Amniotic stem cell (primary cell): ENCODE measurements around the gene RPL28.

Experiments used
- DNase-seq: peaks from one replicate; lab custom pipeline; 2025; lab: John Stamatoyannopoulos, UW

The RPL28 gene

GRCh38 chr19:55373306-55373992 is 12.3 kb upstream of the RPL28 start:
- DNase-seq: no peak

DNA sequence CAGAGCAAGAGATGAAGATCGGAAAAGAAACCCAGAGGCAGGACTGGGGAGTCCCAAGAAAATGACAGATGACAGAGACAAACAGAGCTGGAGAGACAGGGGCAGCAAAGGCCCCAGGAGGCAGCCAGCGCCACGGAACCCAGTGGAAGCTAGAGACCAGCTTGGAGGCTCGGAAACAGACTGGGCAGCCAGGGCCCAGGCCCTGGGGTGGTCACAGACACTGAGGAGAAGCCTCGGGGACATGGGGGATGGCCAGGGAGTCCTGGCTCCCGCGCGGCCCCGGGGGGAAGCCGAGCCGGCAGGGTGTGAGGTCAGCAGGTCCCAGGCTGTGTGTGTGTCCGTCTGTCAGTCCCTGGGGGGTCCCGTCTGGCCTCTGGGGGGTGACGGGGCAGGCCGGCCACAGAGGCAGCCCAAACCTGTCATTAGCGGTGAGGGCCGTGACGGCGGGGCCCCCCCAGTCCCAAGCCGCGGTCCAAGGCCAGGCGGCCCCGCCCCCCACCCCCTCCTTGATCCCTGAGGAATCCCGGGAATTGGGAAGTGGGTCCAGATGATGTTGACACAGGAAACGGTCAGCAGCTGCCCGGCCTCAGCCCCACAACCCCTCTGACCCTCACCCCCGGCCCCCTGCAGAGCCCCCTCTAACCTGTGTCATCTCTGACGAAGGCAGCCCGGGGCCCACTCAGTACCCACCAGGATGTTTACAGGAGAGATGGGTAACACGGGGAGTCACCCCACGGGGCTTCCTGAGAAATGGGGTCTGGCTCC is 11.6 kb upstream of the RPL28 start:
- DNase-seq: no peak

- no peak for DNase-seq
These were observed 9.3 kb upstream of the RPL28 start, which contains the start of gene TMEM190 for GRCh38 chr19:55376241-55376933. TMEM190 (plus strand) TSS chr19:55376826; CDS start chr19:55376854, 28 bp downstream.

DNA sequence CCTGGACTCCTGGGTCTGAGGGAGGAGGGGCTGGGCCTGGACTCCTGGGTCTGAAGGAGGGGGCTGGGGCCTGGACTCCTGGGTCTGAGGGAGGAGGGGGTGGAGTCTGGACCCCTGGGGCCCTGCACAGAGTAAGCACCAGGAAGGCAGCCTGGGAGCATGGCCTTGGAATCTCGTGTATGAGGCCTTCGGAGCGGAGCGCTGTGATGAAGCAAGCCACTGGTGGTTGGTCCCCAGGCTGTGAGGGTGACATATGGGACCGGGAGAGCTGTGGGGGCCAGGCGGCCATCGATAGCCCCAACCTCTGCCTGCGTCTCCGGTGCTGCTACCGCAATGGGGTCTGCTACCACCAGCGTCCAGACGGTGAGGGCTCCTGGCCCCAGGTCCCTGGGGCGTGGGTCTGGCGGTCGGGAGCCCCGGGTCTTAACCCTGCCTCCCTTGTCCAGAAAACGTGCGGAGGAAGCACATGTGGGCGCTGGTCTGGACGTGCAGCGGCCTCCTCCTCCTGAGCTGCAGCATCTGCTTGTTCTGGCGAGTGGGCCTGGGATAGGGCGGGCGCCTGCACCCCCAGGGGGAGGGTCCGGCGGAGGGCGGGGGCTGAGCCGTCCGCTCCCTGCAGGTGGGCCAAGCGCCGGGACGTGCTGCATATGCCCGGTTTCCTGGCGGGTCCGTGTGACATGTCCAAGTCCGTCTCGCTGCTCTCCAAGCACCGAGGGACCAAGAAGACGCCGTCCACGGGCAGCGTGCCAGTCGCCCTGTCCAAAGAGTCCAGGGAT is 8.2 kb upstream of the RPL28 start:
- no peak for DNase-seq

DNA sequence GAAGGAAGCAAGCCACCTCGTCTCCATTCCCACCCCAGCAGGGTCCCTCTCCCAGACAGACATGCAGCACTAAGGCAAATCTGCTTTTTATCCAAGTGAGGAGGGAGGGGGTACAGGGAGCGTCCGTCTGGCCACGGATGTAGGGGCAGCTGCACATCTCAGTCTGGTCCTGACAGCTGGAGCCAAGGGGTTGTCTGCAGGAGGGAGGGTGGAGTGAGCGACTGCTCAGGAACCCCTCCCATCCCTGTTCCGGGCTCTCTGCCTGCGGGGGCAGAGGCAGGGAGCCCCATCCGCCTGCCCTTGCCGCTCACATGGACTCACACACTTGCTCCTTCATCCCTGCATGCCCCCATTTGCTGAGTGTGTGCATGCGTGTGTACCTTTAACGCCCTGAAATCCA is 6.6 kb upstream of the RPL28 start:
- no peak for DNase-seq

DNA sequence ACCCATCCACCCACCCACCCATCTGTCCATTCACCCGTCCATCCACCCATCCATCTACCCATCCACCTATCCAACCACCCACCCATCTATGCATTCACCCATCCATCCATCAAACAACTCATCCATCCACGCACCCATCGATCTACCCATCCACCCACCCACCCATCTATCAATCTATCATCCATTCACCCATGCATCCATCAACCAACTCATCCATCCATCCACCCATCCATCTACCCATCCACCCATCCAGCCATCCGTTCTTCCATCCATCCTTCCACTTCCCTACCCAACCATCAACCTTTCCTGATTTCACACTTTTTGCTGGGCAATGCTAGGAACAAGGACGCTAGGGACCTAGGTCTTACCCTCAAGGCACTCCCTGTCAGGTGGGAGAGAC is 3.7 kb upstream of the RPL28 start:
- no peak for DNase-seq

- no peak for DNase-seq
These were observed 3.1 kb upstream of the RPL28 start for GRCh38 chr19:55382522-55383054.

DNA sequence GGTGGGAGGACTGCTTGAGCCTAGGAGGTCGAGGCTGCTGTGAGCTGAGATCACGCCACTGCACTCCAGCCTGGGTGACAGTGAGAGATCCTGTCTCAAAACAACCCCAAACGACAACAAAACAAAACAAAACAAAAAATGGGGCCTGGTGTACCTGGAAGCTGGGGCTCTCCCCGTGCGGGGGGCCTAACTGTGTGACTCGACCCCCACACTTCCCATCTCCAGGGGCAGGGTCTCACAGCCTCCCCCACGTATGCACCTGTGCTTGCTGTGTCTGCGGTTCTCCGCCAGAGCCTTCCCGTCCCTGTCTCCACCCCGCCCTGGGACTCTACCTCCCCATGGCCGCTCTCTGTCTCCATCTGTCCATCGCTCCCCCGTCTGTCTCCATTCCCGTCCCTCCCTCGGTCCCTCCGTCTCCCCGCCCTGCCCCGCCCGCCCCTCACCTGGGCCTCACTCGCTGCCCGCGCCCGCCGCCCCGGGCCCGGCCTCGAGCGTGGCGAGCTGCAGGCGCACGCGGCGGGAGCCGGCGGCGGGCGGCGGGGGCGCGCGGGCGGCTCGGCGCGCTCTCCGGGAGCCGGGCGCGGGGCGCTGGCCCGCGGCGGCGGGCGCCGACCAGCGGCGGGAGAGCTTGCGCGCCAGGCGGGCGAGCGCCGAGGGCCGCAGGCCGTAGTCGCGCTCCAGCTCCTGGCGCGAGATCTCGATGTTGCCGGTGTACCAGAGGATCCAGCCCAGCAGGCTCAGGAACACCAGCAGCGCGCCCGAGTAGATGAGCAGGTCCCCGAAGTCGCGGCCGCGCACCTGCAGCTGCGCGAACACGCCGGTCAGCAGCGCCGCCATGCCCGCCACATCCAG is 2.2 kb upstream of the RPL28 start:
- peak; percentile 61 for DNase-seq

DNA sequence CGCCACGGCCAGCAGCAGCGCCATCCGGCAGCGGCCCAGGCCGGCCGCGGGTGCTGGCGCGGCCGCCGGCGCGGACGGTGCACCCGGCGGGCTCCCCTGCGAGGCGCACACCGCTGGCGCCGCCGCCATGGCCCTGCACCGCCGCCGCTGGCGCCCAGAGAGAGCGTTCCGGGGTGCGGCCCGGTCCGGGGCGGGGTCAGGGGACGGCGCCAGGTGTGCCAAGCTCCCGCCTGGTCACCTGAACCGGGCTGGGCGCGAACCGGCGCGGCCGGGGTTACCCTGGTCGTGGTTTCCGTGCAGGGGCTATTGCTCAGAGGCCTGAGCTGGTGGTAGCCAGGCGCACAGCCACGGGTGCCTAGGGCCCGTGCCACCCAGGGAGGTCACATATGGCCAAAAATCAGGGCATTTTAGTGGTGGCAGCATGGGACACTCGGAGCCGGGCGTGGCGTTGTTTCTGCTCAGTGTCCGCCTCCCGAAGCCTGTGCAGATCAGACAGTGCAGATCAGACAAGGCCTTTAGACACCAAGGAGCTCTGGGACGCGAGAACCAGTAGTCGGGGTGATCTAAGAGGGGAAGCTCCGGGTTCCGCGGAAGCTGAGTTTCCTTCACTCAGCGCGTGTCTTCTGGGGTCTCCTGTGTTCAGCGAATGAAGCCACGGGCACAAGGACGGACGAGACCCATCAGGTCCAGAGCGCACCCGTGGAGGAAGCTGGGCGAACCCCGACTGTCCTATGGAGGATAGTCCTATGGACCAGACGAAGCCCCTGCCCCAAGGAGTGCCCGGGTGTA is 1.4 kb upstream of the RPL28 start, which contains the start of gene TMEM238:
TMEM238 (minus strand) TSS at position 162 of the 789 bp plus-strand sequence; CDS start at position 129, 33 bp downstream.
- DNase-seq: no peak

DNA sequence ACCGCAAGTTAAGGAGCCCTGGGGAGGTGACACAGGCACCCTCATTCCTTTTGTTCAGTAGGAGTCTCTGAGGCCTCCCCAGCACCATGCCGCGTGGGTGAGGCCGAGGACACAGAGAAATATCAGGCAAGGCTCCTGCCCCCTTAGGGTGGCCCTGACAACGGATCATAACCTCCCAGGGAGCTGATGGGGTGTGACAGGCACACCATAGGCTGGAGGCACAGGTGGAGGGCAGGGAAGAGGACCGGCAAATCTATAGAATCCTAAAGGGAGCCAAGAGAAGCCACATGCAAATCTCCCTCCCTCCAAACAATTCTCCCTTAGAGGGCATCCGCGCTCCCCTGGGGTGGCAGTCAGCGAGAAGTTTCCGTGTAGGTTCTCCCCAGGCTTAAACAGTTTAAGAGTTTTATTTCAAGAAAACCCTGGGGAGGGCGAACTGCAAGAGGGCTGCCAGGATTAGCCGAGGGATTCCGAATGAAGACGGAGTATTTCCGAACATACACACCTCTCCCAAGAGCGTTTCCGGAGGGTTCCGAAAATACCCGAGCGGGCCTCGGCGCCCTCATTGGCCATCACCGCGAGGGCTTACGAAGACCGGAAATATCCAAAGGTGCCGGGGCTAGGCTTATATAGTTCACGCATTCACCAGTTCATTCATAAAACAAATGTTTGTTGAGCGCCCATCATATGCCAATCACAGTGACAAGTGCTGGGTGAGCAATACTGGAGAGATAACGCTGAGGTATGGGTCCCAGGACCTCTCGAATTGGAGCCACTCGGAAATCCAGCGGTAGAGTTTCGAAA is 610 bp upstream of the RPL28 start:
- peak; percentile 83 for DNase-seq

GRCh38 chr19:55386493-55386971 is 800 bp downstream of the RPL28 start:
- DNase-seq: no peak

DNA sequence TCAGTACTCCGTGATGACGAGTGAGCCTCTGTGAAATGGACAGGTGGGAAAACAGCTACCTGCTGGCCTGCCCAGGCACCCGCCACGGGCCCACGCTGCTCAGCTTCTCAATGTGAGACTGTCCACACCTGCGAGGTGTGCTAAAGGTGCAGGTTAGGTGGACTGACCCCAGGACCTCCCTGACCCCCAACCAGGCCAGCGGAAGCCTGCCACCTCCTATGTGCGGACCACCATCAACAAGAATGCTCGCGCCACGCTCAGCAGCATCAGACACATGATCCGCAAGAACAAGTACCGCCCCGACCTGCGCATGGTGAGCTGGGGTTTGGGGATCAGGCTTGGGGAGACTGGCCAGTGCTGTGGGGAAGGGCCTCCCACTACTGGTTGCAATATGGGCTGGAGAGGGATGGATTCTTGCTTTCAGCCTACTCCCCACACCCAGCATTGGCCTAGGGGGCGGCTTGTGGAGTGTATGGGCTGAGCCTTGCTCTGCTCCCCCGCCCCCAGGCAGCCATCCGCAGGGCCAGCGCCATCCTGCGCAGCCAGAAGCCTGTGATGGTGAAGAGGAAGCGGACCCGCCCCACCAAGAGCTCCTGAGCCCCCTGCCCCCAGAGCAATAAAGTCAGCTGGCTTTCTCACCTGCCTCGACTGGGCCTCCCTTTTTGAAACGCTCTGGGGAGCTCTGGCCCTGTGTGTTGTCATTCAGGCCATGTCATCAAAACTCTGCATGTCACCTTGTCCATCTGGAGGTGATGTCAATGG is 2.2 kb downstream of the RPL28 start:
- no peak for DNase-seq

DNA sequence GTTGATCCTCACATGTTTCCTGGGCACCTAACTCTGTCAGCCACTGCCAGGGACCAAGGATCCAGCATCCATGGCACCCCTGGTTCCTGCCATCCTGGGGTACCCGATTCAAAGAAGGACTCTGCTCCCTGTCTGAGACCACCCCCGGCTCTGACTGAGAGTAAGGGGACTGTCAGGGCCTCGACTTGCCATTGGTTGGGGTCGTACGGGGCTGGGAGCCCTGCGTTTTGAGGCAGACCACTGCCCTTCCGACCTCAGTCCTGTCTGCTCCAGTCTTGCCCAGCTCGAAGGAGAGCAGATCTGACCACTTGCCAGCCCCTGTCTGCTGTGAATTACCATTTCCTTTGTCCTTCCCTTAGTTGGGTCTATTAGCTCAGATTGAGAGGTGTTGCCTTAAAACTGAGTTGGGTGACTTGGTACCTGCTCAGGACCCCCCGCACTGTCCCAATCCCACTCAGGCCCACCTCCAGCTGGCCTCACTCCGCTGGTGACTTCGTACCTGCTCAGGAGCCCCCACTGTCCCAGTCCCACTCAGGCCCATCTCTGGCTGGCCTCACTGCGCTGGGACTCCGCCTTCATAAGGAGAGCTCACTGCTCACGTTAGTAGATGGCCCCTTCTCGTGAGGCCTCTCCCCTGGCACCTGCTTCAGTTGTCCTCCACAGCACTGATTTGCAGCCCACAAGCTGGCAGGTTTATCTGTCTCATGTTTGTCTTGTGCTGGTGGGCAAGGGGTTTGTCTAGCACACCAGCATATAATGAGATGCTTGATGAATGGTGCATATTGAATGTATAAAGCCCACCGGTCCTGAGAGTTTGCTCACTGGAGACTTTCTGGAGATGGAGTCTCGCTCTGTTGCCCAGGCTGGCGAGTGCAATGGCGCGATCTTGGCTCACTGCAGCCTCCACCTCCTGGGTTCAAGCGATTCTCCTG is 3.9 kb downstream of the RPL28 start:
- DNase-seq: no peak

GRCh38 chr19:55390461-55390880 is 4.7 kb downstream of the RPL28 start:
- no peak for DNase-seq

DNA sequence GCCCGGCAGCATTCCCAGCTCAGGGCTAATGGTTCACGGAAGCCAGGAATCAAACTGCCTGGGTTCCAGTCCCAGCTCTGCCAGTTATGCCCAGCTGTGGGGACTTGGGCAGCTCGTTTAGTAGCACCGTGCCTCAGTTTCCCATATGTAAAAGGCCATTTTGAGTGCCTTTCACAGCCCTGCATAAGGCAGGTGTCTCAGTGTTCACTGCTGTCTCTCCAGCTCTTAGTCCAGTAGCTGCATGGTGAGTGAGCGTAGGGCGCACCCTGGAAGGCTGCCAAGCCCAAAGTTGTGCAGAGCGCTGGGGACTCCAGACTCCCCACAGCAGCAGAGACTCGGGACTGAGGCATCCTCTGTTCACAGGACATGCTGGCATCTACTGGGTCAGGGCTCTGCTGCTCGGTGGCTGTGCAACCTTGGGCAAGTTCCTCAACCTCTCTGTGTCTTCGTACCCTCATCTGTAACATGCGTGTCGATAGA is 5.5 kb downstream of the RPL28 start:
- DNase-seq: no peak

GRCh38 chr19:55391702-55392615 is 6.2 kb downstream of the RPL28 start:
- DNase-seq: no peak
